Stimulated activated CD8-positive, alpha-beta memory T cell treated with anti-CD3 and anti-CD28 coated beads, Interleukin-4, amount 100 ng/mL, for 1 hour (primary cell): ENCODE results near the gene ATF5.
"Not testable (repeated sequence)": the region's sequence is repeated elsewhere in the genome, so short reads cannot be mapped to it uniquely, and the experiment has no call there.

Experiments used
- DNase-seq, 2 donors: peaks; one replicate each; pipeline ENCODE4 v3.0.0-alpha.2; 2020; ENCODE audit warnings: low read depth in 2 of 2, low spot score in 1 of 2

The ATF5 gene

DNA sequence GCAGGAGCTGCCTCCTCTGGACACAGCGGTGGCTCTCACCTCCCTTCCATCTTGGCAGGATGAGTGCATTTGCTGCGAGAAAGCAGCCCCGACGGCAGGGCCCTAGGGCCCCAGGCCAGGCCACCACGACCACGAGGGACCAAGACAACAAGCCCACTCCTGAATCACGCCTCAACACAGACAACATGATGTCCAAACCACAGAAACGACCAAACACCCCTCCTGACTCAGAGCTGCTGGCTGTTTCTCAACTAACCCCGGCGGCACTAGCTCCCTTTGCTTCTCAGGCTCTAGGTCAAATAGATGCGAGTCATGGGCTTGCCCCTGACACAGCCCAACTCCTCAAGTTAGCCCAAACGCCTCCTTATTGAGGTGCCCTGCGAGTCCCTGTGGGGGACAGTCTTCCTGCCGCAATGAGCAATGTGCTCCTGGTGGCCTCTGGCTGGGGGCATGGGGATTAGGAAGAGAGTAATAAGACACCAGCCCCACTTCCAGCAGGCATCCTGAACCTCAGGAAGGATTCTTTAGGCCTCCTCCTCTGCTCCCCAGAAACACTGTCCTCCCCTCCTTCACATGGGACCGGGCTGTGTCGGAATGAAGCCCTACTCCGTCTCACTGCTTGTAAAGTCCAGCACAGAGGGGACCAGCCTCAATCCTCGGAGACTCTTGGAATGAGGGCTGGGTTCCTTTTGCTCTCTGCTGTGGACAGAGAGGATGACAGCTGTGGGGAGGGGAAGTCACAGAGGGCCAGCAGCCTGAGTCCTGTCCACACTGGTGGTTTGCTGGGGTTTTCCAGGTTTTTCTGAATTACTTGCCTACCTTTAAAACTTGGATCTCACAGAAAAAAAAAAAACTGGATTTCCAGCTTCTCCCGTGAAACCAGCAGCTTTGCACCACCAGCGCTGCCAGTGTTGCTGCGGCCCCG lies 6.9 kb upstream of the ATF5 start:
- DNase-seq: no peak

DNA sequence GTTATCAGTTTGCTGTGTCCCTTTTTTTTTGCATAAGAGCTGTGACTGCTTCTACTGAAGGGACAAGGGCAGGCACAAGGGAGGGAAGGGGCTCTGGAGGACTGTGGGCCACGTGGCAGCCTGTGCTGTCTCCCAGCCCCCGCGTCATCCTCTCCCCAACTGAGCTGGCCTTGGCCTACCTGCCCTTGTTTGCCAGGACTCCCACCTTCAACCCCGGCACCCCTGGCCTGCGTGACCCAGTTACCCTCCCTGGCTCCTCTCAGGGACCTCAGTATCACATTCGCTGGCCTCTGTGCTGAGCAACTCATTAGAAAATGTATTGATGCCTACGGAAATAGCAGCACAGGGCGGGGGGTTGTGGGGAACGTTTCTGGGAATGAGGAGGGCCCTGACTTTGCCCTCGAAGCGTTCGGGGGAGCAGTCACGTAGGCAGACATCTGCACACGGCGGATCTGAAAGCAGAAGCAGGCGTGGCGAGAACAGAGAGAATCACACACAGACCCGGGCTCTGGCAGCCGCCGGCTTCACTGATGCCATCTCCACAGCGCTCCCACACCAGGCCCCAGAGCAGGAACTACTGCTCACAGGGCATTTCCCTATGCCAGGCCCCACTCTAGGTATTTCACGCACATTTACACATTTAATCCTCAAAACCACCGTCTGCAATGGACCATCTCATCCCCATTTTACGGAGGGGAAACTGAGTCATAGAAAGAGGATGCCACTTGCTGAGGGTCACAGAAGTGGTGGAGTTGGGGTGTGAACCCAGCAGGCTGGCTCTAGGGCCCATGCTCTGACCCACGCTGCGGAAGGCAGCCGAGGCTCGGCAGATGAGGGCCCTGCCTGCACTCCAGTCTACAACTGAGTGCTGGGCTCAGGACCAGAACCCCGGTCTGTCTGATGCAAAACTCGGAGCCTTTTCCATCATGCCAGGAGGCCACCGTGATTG lies 5.7 kb upstream of the ATF5 start:
- no peak for DNase-seq

DNA sequence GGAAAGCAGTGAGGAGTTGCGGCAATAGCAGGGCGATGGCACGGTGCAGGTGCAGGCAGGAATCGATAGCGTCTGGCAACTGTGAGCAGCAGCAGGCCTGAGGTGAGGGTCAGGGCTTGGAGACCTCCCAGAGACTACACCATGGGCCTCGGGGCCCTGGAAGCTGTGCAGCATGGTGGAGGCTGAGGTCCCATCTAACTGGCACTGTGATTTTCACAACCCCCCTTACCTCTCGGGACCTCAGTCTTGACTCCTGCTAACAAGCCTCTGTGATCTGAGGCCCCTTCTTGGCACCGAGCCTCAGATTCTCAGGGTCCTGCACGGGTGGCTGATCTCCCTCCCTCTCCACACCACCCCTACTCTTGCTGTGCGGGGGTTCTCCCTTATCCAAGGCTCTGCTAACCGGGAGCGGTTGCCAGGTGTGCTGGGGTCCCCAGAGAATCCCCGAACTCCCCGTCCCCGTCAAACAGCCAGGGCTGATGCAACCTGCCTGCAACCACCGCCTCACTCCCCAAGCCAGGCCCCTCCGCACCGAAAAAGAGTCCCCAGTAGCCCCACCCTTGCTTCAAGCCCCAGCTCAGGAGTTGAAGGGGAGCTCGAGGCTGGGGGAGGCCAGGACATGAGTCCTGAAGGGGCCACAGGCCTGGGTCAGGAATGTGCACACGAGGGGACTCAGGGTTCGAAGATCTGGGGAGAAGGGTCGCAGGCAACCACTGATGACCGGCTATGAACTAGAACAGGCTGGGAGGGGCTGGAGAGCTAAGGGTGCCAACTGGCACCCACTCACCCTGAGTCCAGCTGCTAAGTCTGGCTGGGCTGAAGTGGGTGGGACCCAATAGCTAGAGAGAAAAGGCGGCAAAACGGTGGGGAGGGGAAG lies 4.8 kb upstream of the ATF5 start:
- DNase-seq: no peak

DNA sequence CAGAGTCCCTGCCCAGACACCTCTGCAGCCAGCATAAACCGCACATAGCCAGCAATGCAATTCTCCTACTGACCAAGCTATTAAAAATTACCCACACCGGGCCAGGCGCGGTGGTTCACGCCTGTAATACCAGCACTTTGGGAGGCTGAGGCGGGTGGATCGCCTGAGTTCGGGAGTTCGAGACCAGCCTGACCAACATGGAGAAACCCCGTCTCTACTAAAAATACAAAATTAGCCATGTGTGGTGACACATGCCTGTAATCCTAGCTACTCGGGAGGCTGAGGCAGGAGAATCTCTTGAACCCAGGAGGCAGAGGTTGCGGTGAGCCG lies 4.2 kb upstream of the ATF5 start:
- not testable (repeated sequence) for DNase-seq

DNA sequence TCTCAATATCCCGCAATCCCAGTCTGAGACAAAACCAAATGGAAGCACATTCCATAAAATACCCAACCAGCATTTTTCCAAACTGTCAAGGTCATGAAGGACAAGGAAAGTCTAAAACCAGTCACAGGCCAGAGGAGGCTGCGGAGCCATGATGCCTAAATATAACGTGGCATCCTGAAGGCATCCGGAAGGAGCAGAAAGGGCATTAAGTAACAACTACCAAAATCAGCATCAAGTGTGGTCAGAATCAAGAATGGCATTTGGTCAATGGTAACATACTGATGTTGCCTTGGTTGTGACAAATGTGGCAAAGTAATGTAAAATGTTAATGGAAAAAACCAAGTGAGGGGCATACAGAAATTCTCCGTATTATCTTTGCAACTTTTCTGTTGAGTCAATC lies 3.5 kb upstream of the ATF5 start:
- no peak for DNase-seq

DNA sequence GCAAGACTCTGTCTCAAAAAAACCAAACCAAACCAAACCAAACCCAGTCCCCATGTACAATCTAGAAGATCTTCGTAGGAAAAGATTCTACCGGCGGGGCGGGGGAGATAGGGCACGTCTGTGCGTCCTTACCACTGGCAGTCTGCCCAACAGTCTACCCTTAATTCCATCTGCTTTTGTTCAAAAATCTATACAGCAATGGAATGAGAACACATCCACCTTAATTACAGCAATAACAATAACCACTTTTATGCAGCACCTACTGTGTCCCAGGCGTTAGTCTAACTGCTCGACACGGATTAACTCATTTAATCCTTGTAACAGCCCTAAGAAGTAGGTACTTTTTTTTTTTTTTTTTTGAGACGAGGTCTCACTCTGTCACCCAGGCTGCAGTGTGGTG lies 2.5 kb upstream of the ATF5 start:
- no peak for DNase-seq

DNA sequence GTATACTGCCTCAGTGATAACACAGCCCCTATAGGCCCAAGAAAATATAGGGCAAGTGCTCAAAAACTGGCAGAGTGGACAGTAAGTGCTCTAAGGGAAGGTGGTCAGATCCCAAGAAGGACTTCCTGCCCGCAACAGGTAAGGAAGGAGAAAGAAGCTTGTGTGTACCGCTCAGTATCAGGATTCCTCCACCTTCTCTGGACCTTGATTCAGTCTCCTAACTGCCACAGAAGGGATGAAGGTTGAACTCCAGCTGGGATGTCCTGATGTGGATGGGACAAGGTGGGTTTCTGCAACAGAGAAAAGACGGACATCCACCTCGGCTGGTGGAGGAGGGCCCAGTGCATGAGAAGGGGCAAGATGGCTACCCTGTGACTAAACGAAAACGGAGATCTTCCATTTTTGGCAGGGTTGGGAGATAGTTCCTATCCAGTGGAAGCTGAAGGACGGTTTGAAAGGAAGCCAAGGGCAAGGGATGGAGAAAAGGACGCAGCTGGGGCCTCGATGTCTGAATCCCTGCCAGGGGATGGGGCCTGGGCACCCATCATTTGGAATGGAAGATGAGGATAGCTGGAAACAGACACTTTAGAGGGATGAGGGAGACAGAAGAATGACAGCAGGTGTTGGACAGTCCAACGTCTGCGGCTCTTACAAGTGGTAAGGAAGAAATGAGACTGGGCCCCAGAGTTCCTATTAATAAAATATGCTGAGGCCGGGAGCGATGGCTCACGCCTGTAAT lies 1.3 kb upstream of the ATF5 start:
- no peak for DNase-seq

DNA sequence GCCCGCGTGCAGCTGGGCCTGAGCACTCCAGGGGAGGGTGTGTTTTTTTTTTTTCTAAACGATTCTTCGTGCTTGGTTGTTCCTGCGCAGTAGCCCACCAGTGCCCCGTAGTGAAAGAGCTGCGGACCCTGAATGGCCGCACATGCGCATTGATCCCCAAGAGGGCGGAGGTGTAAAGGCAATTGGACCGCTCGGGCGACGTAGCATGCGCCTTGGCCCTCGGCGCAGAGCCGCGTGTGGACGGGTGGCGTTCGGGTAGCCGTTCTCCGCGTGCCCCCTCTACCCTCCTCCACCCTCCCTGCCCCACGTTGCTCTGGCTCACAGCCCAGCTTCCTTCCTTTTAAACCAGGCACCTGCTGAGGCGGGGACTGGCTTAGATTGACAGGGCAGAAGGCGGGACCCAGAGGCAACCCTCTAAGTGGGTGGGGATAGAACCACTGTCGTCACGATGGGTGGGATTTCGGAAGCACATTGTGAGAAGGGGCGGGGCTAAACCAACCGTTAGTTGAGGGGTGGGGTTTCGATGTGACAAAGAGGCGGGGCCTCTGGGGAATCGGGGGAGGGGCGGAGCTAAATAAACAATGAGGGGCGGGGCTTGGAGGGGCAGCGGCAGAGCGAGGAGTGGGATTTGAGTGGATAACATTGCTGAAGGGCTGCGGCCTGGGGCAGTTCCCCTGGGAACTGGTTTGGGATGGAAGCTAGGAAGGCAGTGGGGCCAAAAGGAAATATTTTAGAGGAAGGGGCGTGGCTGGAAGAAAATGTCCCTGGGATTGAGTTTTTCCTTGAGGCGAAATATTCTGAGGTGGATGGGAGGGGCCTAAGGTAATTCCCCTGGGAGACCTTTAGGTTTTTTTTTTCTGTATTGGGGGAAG lies 842 bp downstream of the ATF5 start:
- peak; percentile 74 to 85 for DNase-seq

DNA sequence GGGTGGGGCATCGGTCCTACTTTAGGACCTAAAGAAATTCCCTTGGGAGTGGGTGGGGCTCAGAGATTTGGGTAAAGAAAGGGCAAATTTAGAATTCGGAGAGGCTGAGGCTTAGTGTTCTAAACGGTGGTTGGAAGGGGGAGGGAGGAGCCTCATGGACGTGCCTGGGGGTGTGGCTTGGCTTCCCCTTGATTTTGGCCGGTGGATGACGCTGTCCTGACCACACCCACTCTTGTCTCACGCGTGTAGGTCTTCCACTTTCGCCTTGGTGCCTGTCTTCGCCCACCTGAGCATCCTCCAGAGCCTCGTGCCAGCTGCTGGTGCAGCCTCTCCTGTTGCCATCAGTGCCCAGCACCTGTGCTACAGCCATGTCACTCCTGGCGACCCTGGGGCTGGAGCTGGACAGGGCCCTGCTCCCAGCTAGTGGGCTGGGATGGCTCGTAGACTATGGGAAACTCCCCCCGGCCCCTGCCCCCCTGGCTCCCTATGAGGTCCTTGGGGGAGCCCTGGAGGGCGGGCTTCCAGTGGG lies 1.5 kb downstream of the ATF5 start:
- DNase-seq: no peak

DNA sequence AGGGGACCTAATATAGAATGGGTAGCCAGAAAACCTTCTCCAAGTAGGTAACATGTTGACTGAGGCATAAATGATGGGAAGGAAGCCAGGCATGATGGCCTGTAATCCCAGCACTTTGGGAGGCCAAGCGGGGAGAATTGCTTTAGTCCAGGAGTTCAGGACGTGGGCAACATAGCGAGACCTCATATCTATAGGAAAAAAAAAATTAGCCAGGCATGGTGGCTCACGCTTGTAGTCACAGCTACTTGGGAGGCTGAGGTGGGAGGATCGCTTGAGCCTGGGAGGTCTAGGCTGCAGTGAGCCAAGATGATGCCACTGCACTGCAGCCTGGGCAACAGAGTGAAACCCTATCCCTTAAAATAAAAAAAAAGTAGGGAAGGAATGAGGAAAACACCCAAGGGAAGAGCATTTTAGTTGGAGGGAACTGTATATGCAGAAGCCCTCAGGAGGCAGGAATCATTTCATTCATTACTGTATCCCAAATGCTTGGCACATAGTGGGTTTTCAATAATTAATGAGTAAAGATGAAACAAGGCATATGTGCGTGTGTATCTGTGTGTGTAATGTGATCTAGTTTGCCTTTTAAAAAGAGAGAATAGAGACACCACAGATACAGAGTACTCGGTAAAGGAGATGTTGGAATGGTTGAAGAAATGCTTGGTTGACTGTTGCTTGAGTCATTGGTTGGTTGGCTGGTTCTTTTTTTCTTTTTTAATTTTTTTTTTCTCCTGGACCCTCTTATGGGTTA lies 2.5 kb downstream of the ATF5 start:
- DNase-seq: no peak

DNA sequence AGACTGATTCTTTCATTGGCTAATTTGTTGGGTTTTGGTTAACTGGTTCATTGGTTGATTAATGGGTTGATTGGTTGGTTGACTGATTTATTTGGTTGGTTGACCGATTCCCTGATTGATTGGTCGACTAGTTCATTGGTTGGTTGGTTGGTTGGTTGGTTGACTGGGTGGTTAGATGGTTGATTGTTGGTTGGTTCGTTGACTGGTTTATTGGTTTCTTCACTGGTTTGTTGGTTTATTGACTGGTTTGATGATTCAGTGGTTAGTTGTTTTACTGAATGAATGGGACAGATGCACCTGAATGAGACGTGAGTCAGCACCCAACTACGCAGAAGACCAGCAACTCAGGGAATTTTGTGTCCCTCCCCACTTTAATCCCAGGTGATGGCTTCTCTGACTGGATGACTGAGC lies 3.0 kb downstream of the ATF5 start:
- no peak for DNase-seq

DNA sequence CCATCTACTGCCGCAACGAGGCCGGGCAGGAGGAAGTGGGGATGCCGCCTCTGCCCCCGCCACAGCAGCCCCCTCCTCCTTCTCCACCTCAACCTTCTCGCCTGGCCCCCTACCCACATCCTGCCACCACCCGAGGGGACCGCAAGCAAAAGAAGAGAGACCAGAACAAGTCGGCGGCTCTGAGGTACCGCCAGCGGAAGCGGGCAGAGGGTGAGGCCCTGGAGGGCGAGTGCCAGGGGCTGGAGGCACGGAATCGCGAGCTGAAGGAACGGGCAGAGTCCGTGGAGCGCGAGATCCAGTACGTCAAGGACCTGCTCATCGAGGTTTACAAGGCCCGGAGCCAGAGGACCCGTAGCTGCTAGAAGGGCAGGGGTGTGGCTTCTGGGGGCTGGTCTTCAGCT lies 3.7 kb downstream of the ATF5 start:
- no peak for DNase-seq

DNA sequence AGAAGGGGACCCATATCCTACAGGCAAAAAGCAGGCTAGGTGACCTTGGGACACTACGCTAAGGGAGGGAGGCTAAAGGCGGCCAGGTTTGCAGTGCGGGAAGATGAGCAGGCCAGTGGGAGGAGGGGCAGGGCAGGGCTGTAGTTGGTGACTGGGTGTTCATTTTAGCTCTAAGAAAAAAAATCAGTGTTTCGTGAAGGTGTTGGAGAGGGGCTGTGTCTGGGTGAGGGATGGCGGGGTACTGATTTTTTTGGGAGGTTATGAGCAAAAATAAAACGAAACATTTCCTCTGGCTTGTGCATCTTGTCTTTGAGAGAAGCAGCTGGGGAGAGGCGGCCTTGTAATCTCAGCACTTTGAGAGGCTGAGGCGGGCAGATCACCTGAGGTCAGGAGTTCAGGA lies 4.6 kb downstream of the ATF5 start:
- DNase-seq: no peak

DNA sequence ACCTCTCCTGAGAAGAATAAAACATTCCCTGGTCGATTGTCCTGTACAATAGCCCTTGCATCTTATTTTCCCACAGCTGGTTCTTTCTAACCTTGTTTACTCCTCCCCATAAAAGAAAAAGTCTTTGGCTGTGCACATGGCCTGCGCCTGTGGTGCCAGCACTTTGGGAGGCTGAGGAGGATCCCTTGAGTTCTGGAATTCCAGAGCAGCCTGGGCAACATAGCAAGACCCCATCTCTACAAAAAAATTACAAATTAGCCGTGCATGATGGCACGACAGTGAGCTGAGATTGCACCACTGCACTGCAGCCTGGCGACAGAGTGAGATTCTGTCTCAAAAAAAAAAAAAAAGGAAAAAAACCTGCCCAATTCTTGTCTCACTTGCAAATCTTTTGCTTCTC lies 7.5 kb downstream of the ATF5 start:
- DNase-seq: no peak

DNA sequence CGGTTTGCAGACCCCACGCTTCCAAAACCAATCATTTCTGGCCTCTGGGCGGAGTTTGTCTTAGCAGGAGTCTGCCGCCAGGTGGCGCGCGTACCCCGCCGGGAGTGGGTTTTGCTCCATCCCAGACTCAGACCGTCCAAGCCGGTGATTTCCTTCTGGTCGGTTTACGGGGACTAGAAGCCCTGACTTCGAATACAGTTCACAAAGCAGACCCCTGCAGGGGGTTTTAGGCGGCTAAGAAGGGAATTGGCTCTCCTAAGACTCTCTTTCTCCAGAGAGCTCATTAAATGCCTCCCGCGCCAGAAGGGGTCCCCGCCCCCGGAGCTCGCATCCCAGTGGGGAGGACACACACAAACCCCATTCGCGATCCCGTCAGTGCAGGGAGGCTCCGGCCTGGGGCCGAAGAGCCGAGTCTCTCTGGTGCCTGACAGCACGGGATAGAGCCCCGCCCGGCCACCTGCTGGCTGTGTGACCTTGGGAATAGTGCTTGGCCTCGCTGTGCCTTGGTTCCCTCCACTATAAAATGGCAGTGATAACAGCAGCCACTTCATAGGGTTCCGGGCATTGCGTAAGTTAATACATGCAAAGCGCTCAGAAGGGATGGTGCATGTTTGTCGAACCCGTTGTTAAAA lies 8.9 kb downstream of the ATF5 start:
- DNase-seq: peak; percentile 56 to 62

DNA sequence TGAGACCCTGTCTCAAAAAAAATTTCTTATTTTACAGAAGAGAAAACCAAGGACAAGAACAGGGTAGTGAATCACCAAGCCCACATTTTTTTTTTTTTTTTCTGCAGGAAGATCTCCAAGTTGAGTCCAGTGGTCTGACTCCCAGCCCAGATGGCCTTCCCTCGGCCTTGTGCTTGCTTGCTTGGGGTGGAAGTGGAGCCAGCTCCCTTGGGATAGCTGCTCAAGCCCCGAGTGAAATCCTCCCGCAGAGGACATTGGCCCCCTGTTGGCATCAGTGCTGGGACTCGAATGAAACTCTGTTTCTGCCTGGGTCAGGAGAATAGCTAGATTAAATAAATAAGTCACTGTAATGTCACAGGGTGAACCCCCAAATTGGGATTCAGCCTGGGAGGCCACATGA lies 9.7 kb downstream of the ATF5 start:
- no peak for DNase-seq

DNA sequence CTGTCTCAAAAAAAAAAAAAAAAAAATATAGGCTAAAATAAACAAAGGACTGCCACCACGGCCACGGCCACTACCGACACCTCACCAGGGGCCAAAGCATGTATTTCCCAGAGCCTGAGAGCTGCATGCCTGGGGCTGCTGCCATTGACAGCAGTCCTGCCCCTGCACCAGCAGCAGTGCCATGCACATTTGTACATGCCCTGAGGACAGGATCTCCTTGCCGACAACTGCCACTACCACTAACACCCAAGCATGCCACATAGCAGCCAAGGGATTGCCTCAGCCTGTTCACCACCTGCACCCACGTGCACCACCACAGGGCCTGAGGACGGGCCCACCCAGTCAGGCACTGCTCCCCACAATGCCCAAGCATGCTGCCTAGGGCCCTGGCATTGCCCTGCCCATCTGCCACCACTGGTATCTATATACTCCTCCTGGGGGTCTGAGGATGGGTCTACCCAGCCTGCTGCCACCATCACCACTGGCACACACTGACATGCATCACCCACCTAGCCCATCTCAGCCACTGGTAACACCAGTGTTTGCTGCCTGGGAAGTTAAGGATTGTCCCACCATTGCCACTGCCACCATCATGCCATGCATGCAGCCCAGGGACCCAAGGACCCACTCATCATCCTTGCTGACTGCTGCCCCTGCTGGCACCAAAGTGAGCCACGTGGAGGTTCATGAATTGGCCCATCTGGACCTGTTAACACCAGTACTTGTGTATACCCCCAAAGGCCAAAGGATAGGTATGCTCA lies 10.9 kb downstream of the ATF5 start:
- no peak for DNase-seq

DNA sequence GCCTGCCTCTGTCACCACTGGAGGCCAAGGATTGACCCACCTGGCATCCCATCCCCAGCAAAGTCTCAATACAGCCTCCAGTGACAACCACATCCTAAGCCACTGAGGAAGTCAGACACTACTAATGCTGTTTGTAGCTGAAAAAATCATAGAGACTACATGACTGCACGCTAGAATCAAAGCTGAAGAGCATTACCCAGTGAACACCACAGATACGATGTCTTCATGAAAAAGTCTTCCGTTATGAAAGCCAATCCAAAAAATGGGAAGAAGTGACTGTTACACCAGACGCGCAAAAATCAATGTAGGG lies 11.4 kb downstream of the ATF5 start:
- no peak for DNase-seq
